AG10803 (cell line): Measurements from ENCODE around the gene OXER1.

Experiments
- DNase-seq: peaks from one replicate; pipeline ENCODE4 v3.0.0; 2010; ENCODE audit warnings: low read depth
- H3K4me3 ChIP-seq: 2 replicates; pipeline ENCODE4 v1.5.1; 2011; ENCODE audit warnings: mild to moderate bottlenecking, low read length, control low read depth
- CTCF ChIP-seq: conservative IDR thresholded peaks from 2 replicates; pipeline ENCODE4 v1.5.1; 2011; ENCODE audit warnings: mild to moderate bottlenecking, low read length, control low read depth, inconsistent platforms

Gene OXER1

GRCh38 chr2:42788882-42789281 is 24.9 kb upstream of the OXER1 start:
- no peak for TF ChIP-seq CTCF
- H3K4me3 ChIP-seq: no peak overlapping the region
- DNase-seq: no peak

- no peak for TF ChIP-seq CTCF
- DNase-seq: no peak
- no peak overlapping the region for H3K4me3 ChIP-seq
These were observed 24.5 kb upstream of the OXER1 start for GRCh38 chr2:42788478-42788793.

GRCh38 chr2:42787788-42788477 is 24.0 kb upstream of the OXER1 start:
- no peak for DNase-seq
- no peak for TF ChIP-seq CTCF

DNA sequence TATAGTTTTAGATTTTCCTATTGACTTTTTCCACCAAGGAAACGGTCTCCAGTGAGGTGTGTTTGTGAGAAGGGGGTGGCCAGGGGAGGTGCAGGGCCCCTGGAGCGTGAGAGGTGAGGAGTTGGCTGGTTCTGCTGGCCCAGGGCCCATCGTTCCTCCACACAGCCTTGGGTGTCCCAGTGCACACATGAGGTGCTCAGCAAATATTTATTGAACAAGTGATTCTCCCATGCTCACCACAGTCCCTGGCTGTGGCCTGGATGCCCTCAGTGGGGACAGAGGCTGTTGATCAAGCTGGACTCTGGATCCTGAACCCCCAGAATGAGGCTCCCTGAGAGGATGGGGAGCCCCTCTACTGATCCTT is 23.5 kb upstream of the OXER1 start:
- no peak overlapping the region for H3K4me3 ChIP-seq
- no peak for TF ChIP-seq CTCF
- DNase-seq: no peak

More at GRCh38 chr2:42787788-42788477, 24.0 kb upstream of the OXER1 start:
- H3K4me3 ChIP-seq: no peak overlapping the region

DNA sequence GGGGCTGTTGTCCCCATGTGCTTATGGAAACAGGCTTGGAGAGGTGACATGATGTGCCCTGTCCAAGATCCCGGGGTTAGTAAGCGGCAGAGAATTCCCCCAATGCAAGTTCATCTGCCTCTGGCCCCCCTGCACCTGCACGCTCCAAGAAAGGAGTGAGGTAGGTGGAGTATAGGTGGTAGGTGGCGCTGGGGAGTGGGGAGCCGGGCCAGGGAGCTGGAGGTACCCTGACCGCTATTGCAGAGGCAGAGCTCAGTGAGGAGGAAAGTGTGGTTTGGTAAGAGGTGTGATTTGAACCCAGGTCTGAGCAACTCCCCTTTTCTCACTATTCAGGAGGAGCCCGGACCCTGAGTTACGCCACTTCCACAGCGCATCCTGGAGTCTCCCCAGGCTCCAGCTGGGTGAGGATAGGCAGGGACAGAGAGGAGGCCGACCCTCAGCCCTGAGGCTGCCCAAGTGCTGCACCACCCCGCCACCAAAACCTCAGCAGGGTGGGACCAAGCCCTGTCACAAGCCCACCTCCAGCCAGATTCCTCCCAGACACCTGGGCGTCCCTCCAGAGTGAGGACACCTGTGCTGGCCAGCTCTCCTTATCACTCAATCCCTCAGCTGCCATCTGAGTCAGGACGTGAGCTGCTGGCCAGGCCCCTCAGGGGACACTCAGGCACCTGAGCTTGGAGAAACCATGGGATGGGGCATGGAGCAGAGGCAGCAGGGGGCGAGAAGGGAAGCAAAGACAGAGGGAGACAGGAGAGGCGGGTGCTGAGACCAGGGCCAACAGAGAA is 22.8 kb upstream of the OXER1 start:
- H3K4me3 ChIP-seq: no peak overlapping the region
- DNase-seq: no peak
- no peak for TF ChIP-seq CTCF

DNA sequence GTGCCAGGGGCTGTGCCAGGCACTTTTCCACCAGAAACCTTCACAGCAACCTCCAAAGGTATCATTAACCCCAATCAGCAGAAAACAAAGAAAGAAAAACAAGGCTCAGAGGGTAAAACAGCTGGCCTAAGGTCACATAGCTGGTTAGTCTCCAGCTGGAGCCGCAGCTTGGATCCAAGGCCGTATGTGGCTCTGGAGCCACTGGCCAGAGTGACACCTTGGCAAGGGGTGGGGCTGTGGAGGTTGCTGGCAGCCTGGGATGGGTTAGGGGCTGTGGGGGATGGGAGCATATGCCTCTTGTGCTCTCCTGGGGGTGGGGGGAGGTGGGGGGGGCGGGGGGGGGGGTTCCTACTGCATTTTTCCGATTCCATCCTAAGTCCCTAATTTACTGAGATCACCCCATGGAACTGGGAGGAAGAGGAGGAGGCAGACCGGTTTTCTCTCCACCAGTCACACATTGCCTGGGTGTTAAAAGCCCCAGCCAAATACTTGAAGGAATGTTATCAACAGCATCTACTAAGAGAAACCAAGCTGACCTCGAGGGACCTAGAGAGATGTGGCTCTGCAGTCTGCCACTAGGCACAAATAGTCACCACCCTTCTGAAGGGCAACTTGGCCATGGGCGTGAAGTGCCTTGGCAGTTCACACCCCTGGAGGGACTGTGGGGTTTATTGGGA is 20.4 kb upstream of the OXER1 start:
- no peak overlapping the region for H3K4me3 ChIP-seq
- DNase-seq: no peak
- no peak for TF ChIP-seq CTCF
